Cardiac muscle cell (in vitro differentiated cells and primary cell): Measurements from ENCODE around the gene PCP4L1. TPM values are rescaled to one million over a fixed set of nuclear protein-coding genes. Genes with fewer than 3 reads are reported as not detected.

Source experiments
- DNase-seq, 2 donors: peaks; one replicate each; pipeline versions ENCODE4 v3.0.0 to v3.0.0-alpha.2; 2010 to 2017; ENCODE audit warnings: low read depth in 1 of 2, low spot score in 1 of 2
- H3K27ac ChIP-seq: fragments of 200-600 bp; sonication (generic); 2 replicates; pipeline ENCODE4 v1.5.1; 2016
- H3K27me3 ChIP-seq: fragments of 200-600 bp; sonication (generic); 2 replicates; pipeline ENCODE4 v1.6.0; 2016; ENCODE audit warnings: control low read depth
- H3K36me3 ChIP-seq: fragments of 200-600 bp; sonication (generic); 2 replicates; pipeline ENCODE4 v1.5.1; 2016; ENCODE audit warnings: control low read depth
- H3K4me1 ChIP-seq: fragments of 200-600 bp; sonication (generic); 2 replicates; pipeline ENCODE4 v1.8.1; 2017; ENCODE audit warnings: low read depth, mild to moderate bottlenecking, mixed run types
- H3K4me3 ChIP-seq: fragments of 200-600 bp; sonication (generic); 2 replicates; pipeline ENCODE4 v1.5.1; 2016; ENCODE audit warnings: mild to moderate bottlenecking
- H3K9me3 ChIP-seq: fragments of 200-600 bp; sonication (generic); 2 replicates; pipeline ENCODE4 v1.5.1; 2017; ENCODE audit warnings: low read depth, mild to moderate bottlenecking, control low read depth
- polyA plus RNA-seq: library from polyadenylated mRNA; unstranded; fragments of >200 nt; fragmentation: Nextera tagmentation; extraction: Ambion mirVana; gene quantifications from 2 replicates; pipeline ENCODE4 v1.2.1, GENCODE V29; 2016
- total RNA-seq: library from RNA; depleted of rRNA; stranded (reverse); fragments of >200 nt; gene quantifications from 2 replicates; pipeline ENCODE4 v1.2.3, GENCODE V29; 2016
- TF ChIP-seq, protein P1 (sequence below): IDR thresholded peaks from 2 replicates; pipeline ENCODE4 v1.5.1; 2012; ENCODE audit warnings: low read depth, mild to moderate bottlenecking, low read length

PCP4L1 gene
- total and polyA plus RNA-seq, 2 experiments from 2014 or later, result 0.21 TPM; not detected in 1

DNA sequence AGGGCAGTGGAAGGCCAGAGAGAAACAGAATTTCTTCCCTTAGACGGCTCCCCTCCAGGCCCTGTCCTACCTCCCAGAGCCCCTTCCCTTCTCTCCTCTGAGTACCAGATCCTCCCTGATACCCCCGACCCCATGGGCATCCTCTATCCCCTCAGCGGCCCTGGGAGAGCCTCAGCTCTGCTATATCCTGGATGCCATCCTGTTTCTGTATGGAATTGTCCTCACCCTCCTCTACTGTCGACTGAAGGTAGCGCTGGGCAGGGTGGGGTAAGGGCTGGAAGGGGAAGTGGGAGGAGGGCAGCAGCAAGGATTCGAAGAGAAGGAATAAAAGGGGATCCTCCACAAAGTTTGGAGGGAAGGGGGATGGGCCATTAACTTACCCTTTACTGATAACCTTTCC lies 40.7 kb upstream of the PCP4L1 start:
- Histone ChIP-seq H3K27ac (no peak overlapping the region), H3K4me1 (peaks cover 6% of the 10 kb centered on the region), H3K4me3 (no peak overlapping the region), H3K36me3 (peaks cover 11% of the 10 kb centered on the region), H3K27me3 (no peaks in the 10 kb centered on the region), H3K9me3 (no peaks in the 10 kb centered on the region)
- TF ChIP-seq, protein P1, sequence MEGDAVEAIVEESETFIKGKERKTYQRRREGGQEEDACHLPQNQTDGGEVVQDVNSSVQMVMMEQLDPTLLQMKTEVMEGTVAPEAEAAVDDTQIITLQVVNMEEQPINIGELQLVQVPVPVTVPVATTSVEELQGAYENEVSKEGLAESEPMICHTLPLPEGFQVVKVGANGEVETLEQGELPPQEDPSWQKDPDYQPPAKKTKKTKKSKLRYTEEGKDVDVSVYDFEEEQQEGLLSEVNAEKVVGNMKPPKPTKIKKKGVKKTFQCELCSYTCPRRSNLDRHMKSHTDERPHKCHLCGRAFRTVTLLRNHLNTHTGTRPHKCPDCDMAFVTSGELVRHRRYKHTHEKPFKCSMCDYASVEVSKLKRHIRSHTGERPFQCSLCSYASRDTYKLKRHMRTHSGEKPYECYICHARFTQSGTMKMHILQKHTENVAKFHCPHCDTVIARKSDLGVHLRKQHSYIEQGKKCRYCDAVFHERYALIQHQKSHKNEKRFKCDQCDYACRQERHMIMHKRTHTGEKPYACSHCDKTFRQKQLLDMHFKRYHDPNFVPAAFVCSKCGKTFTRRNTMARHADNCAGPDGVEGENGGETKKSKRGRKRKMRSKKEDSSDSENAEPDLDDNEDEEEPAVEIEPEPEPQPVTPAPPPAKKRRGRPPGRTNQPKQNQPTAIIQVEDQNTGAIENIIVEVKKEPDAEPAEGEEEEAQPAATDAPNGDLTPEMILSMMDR, result no peak
- no peak for DNase-seq

DNA sequence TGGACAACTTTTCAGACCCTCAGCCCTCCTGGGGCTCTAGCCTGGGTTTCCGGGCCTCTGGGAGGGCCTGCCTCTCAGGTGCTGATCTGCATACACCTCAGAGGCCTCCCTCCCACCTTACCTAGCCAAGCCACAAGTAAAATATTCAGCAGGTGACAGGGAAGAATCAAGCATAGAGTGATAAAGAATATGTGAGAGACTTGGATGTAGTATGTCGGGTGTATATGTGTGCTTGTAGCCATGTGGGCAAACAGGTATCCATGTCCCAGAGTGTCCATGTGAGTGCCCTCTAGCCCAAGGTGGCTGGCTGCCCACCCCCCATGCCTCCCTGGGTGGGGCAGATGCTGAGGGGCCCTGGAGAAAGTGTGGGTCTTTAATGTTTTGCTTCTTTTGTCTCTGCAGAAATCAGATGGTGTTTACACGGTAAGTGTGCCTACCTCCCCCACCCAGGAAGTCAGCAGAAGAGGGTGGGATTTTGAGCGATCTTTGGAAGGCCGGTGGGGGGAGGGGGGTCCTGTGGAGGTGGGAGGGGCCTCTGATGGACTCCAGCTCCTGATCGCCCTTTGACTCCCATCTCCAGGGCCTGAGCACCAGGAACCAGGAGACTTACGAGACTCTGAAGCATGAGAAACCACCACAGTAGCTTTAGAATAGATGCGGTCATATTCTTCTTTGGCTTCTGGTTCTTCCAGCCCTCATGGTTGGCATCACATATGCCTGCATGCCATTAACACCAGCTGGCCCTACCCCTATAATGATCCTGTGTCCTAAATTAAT lies 40.1 kb upstream of the PCP4L1 start:
- no peak overlapping the region for H3K27ac ChIP-seq
- no peak overlapping the region for H3K4me3 ChIP-seq
- peaks cover 6% of the 10 kb centered on the region for H3K4me1 ChIP-seq
- TF ChIP-seq, protein P1, result no peak
- no peak for DNase-seq
- H3K27me3 ChIP-seq, result no peaks in the 10 kb centered on the region
- H3K36me3 ChIP-seq, result peaks cover 5% of the 10 kb centered on the region
- no peaks in the 10 kb centered on the region for H3K9me3 ChIP-seq

DNA sequence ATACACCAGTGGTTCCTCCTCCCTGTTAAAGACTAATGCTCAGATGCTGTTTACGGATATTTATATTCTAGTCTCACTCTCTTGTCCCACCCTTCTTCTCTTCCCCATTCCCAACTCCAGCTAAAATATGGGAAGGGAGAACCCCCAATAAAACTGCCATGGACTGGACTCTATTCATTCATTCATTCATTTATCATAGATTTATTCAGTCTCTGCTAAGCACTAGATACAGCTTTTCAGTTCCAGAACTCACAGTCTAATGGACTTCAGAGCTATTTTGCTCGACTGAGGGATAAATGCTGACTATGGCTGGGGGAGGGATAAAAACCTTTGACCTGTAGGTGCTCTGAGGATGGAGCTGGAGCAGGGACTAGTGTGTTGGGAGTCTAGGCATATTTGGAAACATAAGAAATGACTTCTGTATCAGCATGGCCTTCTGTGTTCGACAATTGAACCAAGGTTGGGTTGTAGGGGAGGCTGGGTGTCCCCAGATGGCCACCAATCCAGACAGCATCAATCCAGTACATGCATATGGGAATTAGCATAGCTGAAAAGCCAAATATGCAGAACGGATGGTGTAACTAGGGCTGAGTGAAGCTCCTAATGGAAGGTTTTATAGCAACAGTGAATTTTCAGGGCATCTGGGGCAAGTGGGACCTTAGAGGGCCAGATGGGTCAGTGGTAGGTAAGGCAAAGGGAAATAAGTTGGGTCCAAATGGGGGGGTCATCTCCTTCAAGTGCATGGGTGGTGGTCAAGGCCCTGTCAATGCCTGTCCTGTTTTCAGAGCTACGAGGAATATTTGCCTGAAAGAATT lies 39.3 kb upstream of the PCP4L1 start:
- Histone ChIP-seq H3K4me1 (peaks cover 6% of the 10 kb centered on the region), H3K36me3 (no peaks in the 10 kb centered on the region), H3K27ac (no peak overlapping the region), H3K9me3 (no peaks in the 10 kb centered on the region), H3K4me3 (no peak overlapping the region), H3K27me3 (no peaks in the 10 kb centered on the region)
- no peak for DNase-seq
- TF ChIP-seq, protein P1, result no peak

DNA sequence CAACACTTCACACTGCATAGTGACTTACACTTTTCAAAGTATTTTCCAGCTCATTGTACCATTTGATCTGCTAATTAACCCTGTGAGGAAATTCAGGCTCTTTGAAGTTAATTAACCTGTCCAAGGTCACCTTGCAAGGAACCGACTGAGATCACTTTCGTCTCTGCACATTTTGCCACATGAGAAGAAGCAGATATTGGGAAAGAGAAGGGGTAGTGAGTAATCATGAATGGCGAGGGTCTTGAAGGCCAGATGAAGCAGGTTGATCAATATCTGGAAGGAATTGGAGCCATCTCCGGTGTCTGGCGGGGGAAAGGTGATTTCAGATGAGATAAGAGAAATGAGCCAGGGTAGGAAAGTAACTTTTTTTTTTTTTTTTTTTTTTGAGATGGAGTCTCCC lies 38.5 kb upstream of the PCP4L1 start:
- H3K27ac ChIP-seq, result no peak overlapping the region
- no peaks in the 10 kb centered on the region for H3K27me3 ChIP-seq
- no peaks in the 10 kb centered on the region for H3K36me3 ChIP-seq
- TF ChIP-seq, protein P1, result no peak
- peaks cover 6% of the 10 kb centered on the region for H3K4me1 ChIP-seq
- H3K9me3 ChIP-seq, result no peaks in the 10 kb centered on the region
- H3K4me3 ChIP-seq, result no peak overlapping the region
- DNase-seq, result no peak

DNA sequence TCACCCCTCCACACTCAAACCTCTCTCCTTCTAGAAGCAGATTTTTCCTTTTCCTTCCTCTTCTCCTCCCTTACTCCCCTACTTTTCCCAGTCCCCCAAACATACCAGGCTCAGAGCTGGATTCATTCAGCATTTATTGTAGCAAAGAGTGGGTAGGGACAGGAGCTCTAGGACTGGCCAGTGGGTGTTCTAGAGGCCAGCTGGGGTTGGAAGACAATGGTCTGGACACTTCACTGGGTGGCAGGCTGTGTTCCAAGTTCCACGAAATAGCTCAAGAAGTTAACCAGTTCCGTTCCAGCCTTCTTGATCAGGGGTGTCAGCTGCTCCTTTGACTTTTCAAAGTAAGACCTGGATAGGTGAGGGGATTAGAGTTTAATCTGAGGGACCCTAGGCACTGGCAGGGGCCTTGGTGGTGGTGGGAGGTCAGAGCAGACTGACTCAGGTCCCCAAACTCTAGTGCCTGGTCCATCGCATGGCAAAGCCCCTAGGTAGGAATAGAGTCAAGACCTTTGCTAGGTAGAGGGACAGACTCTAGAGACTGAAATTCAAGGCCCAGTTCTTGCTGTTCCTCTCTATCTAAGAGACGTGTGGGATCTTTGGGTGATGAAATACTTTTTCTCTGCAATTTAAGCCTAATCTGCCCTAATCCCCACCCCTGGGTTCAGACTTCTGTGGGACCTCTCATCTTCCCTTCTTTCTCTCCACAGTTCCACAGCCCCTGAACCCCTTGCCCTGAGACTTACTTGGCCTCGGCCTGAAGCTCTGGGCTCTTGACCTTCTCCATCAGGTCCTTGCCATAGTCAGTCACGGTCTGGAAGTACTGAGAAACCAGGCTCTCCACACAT lies 36.1 kb upstream of the PCP4L1 start:
- H3K9me3 ChIP-seq, result no peaks in the 10 kb centered on the region
- no peaks in the 10 kb centered on the region for H3K27me3 ChIP-seq
- H3K36me3 ChIP-seq, result no peaks in the 10 kb centered on the region
- no peak overlapping the region for H3K4me3 ChIP-seq
- TF ChIP-seq, protein P1, result no peak
- no peak overlapping the region for H3K27ac ChIP-seq
- DNase-seq, result no peak
- peaks cover 4% of the 10 kb centered on the region for H3K4me1 ChIP-seq
